Ovary (tissue), 9 donors: ENCODE measurements around the gene SLC25A11. TPM values are rescaled to one million over a fixed set of nuclear protein-coding genes. Genes with fewer than 3 reads are reported as not detected.

ENCODE experiments used
- DNase-seq, 5 donors: peaks; one replicate each; pipeline ENCODE4 v3.0.0-alpha.2; 2019 to 2020
- H3K27ac ChIP-seq, 2 donors: fragments of 200-600 bp; one replicate each; pipeline versions ENCODE4 v1.5.1 to v1.8.0; 2019 to 2022
- H3K27me3 ChIP-seq: fragments of 200-600 bp; one replicate; pipeline ENCODE4 v1.8.0; 2022
- H3K36me3 ChIP-seq: fragments of 200-600 bp; sonication (generic); one replicate; pipeline ENCODE4 v1.5.1; 2019
- H3K4me1 ChIP-seq: one replicate; pipeline ENCODE4 v1.8.1; 2013; ENCODE audit warnings: mild to moderate bottlenecking, moderate library complexity; ENCODE audit not compliant: insufficient read depth
- H3K4me3 ChIP-seq: fragments of 200-600 bp; sonication (generic); one replicate; pipeline ENCODE4 v1.5.1; 2017
- H3K9me3 ChIP-seq, 2 donors: fragments of 200-600 bp in 1 of 2; sonication (generic) in 1 of 2; one replicate each; pipeline versions ENCODE4 v1.5.1 to v1.8.1; 2013 to 2019; ENCODE audit warnings: mild to moderate bottlenecking in 1 of 2, moderate library complexity in 1 of 2
- EP300 ChIP-seq: sonication (generic); formaldehyde crosslinking; IDR thresholded peaks from one replicate; pipeline ENCODE4 v1.6.1; 2017; ENCODE audit warnings: antibody characterized with exemption
- POLR2A ChIP-seq: fragments of 450-650 bp; IDR thresholded peaks from one replicate; pipeline ENCODE4 v1.6.1; 2017; ENCODE audit warnings: antibody characterized with exemption, mild to moderate bottlenecking, moderate library complexity
- WGBS, 3 donors: extraction: QIAGEN DNeasy Blood & Tissue Kit in 1 of 3; methylation state at CpG; one replicate each; pipeline versions ENCODE4 v1.1.5 to v1.1.7; 2013 to 2017; 5-methylcytosine and 5-hydroxymethylcytosine counted together
- intact Hi-C, 4 donors: fragments of 100-400 bp; cut with DNase I; formaldehyde crosslinking; loops; one replicate each; pipeline versions ENCODE4 v1.11.0 to v1.15.1; 2022 to 2023
- polyA plus RNA-seq, 2 donors: library from polyadenylated mRNA; stranded (reverse); fragments of 200-250 nt in 1 of 2; fragments of 350-450 nt in 1 of 2; fragmentation: Illumina TruSeq in 1 of 2; extraction: RNeasy Lipid Tissue Mini Kit (QIAGEN cat#74804) in 1 of 2; gene quantifications; one replicate each; pipeline ENCODE4 v1.2.3, GENCODE V29; 2013 to 2014
- total RNA-seq, 7 donors: library from RNA; depleted of rRNA in 2 of 7; stranded (reverse); fragments of >200 nt in 2 of 7; fragmentation: NEBNext Ultra II Directional in 3 of 7; extraction: Animal tissue kit (Norgen Biotek cat#: 25700) in 3 of 7; gene quantifications; one replicate each; pipeline versions ENCODE4 v1.1.0 to v1.2.4, GENCODE V29; 2016 to 2023
- TF ChIP-seq, protein P1 (sequence below), 3 donors: fragments of 450-650 bp in 2 of 3; fragments of 200-600 bp in 1 of 3; IDR thresholded peaks; one replicate each; pipeline versions ENCODE4 v1.5.1 to v1.8.0; 2016 to 2022; ENCODE audit warnings: antibody characterized with exemption in 3 of 3, mild to moderate bottlenecking in 1 of 3
- donor health status: DM: no; HTN: no; CAD: no; lungs with moderate emphysema.
- donor health status: DM: no; HTN: no; CAD: no.
- donor health status: Bipolar disorder and iron deficiency.
- donor health status: DM: yes; HTN: yes; CAD: no.
- donor health status: DM: no; HTN: no; CAD: no.
- donor health status: DM: yes; HTN: yes; CAD: no.

Gene SLC25A11
- total and polyA plus RNA-seq, 9 donors, result 12.7 to 55.4 (median 42.3) TPM

DNA sequence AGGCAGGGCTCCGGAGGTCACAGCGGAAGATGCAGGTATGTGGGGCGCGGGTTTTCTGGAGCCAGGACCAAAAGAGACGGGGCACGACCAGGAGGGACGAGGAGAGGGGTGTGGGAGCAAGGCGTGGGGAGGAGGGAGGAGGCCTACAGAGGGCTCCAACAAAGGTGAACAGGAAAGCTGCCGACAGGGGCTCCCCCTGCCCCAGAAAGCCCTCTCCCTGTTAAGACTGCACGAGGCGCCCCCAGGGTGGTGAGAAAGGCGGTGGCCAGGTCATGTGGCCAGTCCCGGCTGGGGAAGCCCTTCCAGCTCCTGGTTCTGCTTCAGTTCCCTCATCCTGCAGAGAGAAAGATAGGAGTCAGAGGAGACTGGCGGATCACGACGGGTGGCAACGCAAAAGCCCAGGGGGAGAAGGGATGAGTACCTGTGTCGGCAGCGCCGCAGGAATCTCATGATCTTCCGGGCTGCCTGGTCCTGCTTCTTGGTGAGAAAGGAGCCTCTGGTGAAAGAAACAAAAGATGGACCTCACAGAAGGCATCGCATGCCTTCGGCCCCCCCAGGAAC, 28.7 kb upstream of the SLC25A11 start:
- H3K4me3 ChIP-seq, result peak overlapping the region; percentile 81
- no peaks in the 10 kb centered on the region for H3K9me3 ChIP-seq
- H3K27me3 ChIP-seq, result no peaks in the 10 kb centered on the region
- intact Hi-C loops, result no loop called here
- peak in 1 of 5 donors; percentile 43 for DNase-seq
- TF ChIP-seq POLR2A (no peak), EP300 (no peak)
- TF ChIP-seq, protein P1, sequence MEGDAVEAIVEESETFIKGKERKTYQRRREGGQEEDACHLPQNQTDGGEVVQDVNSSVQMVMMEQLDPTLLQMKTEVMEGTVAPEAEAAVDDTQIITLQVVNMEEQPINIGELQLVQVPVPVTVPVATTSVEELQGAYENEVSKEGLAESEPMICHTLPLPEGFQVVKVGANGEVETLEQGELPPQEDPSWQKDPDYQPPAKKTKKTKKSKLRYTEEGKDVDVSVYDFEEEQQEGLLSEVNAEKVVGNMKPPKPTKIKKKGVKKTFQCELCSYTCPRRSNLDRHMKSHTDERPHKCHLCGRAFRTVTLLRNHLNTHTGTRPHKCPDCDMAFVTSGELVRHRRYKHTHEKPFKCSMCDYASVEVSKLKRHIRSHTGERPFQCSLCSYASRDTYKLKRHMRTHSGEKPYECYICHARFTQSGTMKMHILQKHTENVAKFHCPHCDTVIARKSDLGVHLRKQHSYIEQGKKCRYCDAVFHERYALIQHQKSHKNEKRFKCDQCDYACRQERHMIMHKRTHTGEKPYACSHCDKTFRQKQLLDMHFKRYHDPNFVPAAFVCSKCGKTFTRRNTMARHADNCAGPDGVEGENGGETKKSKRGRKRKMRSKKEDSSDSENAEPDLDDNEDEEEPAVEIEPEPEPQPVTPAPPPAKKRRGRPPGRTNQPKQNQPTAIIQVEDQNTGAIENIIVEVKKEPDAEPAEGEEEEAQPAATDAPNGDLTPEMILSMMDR (IDR thresholded peaks at IDR 0.05), result no peak
- H3K36me3 ChIP-seq, result no peaks in the 10 kb centered on the region
- peak overlapping the region in 1 of 2 donors; percentile 99 for H3K27ac ChIP-seq
- peaks cover 8% of the 10 kb centered on the region for H3K4me1 ChIP-seq
- WGBS, 3 donors, result 23 to 32% (median 27%) methylated on average over 23 of the region's 23 CpGs

DNA sequence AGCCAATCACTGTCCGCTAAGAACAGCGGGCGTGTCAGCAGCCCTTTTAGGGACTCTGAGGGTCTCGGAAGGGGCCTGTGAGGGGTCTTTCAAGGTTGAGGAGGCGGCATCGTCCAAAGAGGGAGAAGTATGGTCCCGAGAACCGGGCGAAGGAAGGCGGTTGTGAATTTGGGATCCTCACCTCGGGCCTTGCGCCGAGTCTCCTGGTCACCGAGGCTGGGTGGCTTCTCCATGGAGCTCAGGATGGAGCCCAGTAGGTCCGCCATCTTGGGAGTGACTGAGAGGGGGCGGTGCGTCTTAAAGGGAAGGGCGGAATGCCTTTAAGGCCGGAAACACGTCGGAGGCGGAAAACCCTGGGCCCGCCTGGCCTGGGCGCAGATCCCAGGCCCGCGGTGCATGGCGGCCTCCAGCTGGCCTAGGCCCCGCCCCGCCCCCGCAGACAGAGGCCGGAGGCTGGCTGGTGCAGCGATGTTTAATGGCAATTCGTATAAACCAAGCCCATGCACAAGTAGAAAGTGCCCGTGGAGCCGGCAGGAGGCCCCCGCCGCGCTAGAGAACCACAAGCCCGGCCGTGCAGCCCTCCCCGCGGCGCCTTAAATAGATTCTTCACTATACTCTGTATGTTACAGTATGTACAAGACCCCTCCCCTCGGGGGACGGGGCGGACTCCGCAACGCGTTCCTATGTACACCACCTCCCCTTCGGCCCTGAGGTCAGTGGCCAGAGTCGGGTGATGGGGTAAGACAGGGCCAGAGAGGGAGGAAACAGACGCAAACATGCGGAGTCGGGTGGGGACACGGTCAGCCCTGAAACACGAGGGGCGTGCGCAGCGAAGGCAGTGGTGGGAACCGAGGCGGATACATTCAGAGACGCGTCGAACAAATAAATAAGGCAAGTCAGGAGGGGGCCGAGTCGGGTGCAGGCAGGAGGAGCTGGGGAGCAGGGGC, 28.0 kb upstream of the SLC25A11 start, which contains the start of gene SPAG7:
SPAG7 (minus strand) TSS at position 279 of the 947 bp plus-strand sequence; CDS start at position 266, 13 bp downstream.
- 1 to 2% (median 1%) methylated on average over 62 to 66 of the region's 66 CpGs for WGBS, 3 donors
- H3K36me3 ChIP-seq, result no peaks in the 10 kb centered on the region
- H3K4me1 ChIP-seq, result peaks cover 8% of the 10 kb centered on the region
- peak; percentile 92 to 98 (median 95) for DNase-seq
- no peaks in the 10 kb centered on the region for H3K9me3 ChIP-seq
- no peaks in the 10 kb centered on the region for H3K27me3 ChIP-seq
- intact Hi-C loops, result no loop called here
- peak within 1 kb of the TSS; percentile 67 to 99 for H3K27ac ChIP-seq
- TF ChIP-seq EP300 (no peak), POLR2A (peak; percentile 88)
- TF ChIP-seq, protein P1 (IDR thresholded peaks at IDR 0.05), result peak in 1 of 3 donors; percentile 14
- peak within 1 kb of the TSS; percentile 81 for H3K4me3 ChIP-seq

DNA sequence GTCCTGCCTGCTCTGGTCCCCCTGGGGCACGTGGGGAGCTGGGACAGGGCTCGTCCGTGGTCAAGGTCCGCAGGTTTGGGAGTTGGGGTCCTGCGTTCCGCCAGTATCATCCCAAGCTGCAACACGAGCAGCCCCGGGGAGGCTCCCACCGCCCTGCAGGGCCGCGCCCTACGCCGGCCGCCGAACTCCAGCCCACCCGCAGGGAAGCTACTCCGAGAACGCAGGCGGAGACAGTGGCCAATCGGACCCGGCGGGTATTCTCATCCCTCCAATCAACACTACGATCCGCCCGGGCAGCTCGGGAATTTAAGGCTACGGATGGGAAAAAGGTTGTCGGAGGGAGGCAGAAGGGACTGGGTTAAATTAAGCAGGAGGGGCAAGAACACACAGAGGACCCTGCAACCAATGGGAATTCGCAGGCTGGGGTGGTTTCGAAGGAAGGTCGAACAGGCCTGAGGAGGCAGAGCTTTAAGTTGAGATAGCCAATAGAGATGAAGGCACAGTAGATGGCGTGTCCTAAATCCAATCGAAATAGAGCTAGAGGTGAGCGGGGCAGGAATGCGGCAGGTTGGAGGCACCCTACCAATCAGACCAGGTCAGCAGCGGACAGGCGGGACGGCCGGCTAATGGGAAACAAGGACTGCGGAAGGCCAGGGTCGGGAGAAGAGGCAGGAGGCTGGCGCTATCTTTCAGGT, 27.1 kb upstream of the SLC25A11 start:
- H3K4me1 ChIP-seq, result peaks cover 8% of the 10 kb centered on the region
- intact Hi-C loops, result no loop called here

More for the DNA sequence above, 27.1 kb upstream of the SLC25A11 start:
- Histone ChIP-seq H3K9me3 (no peaks in the 10 kb centered on the region), H3K27ac (peak overlapping the region; percentile 67 to 99), H3K27me3 (no peaks in the 10 kb centered on the region), H3K4me3 (peak overlapping the region; percentile 81), H3K36me3 (no peaks in the 10 kb centered on the region)
- no peak for TF ChIP-seq EP300
- TF ChIP-seq, protein P1 (IDR thresholded peaks at IDR 0.05), result peak in 1 of 3 donors; percentile 6
- DNase-seq, result peak; percentile 95 to 98 (median 97)
- WGBS, 3 donors, result 0 to 1% (median 0%) methylated on average over 42 of the region's 42 CpGs
